ENCODE measurements around the gene CCN6.

GRCh38 chr6:112010328-112010727 lies 43.6 kb upstream of the CCN6 start:
- peak; percentile 33 for TF ChIP-seq CTCF (tag by site-specific recombination; IDR thresholded peaks at IDR 0.05)
- TF ChIP-seq ZNF518A (tag by site-specific recombination; conservative IDR thresholded peaks at IDR 0.05; ENCODE audit: low read depth): no peak
- no peak for TF ChIP-seq SP2 (tag by site-specific recombination; IDR thresholded peaks at IDR 0.05)
- TF ChIP-seq ZNF23 (tag by site-specific recombination; IDR thresholded peaks at IDR 0.05; ENCODE audit: borderline replicate concordance): no peak
- TF ChIP-seq ZSCAN4 (tag by site-specific recombination; IDR thresholded peaks at IDR 0.05): no peak
- TF ChIP-seq ATF2 (tag by site-specific recombination; IDR thresholded peaks at IDR 0.05; ENCODE audit: low read depth): no peak
- TF ChIP-seq ZNF274 (IDR thresholded peaks at IDR 0.05; ENCODE audit: low read length): no peak
- TF ChIP-seq ZNF274 (tag by site-specific recombination; IDR thresholded peaks at IDR 0.05; ENCODE audit: borderline replicate concordance): no peak
- no peak for TF ChIP-seq KLF1 (tag by site-specific recombination; IDR thresholded peaks at IDR 0.05)
- no peak for TF ChIP-seq ZBTB7A (tag by site-specific recombination; IDR thresholded peaks at IDR 0.05; ENCODE audit: low read depth)
- TF ChIP-seq YY1 (tag by site-specific recombination; IDR thresholded peaks at IDR 0.05): no peak

All from HEK293 (cell line).